HG02588 (cell line): ENCODE measurements around the gene NT5C.

Experiments used
- ATAC-seq: cut with Tn5 transposase; IDR thresholded peaks from one replicate; pipeline ENCODE4 v1.9.1; 2021; ENCODE audit warnings: mild to moderate bottlenecking, moderate library complexity; ENCODE audit not compliant: unreplicated experiment

Gene NT5C

GRCh38 chr17:75093548-75094158 lies 37.9 kb downstream of the NT5C start:
- ATAC-seq = no peak

GRCh38 chr17:75091855-75092327 lies 39.7 kb downstream of the NT5C start:
- ATAC-seq = no peak

- no peak for ATAC-seq
Measured at GRCh38 chr17:75090871-75091854, 40.4 kb downstream of the NT5C start.

GRCh38 chr17:75088465-75089417 lies 42.8 kb downstream of the NT5C start:
- no peak for ATAC-seq

- no peak for ATAC-seq
Measured at GRCh38 chr17:75087558-75088453, 43.7 kb downstream of the NT5C start, which contains the start of gene SLC16A5. SLC16A5 (plus strand) TSS chr17:75087954; CDS start chr17:75093637, 5,683 bp downstream.

- ATAC-seq = no peak
Measured at GRCh38 chr17:75087182-75087557, 44.4 kb downstream of the NT5C start.

- no peak for ATAC-seq
Measured at GRCh38 chr17:75086496-75087181, 44.9 kb downstream of the NT5C start.

- ATAC-seq = no peak
Measured at GRCh38 chr17:75084039-75084660, 47.4 kb downstream of the NT5C start.

- no peak for ATAC-seq
Measured at GRCh38 chr17:75082683-75083082, 48.9 kb downstream of the NT5C start.

GRCh38 chr17:75081611-75082540 lies 49.7 kb downstream of the NT5C start:
- no peak for ATAC-seq
